HG03045 (cell line): ENCODE data around the gene GNPTG.
A peak's percentile ranks its signal among the peaks of the same experiment; 100 is the strongest.

ENCODE experiments used
- ATAC-seq: cut with Tn5 transposase; IDR thresholded peaks from one replicate; pipeline ENCODE4 v1.9.1; 2021; ENCODE audit warnings: mild to moderate bottlenecking, moderate library complexity; ENCODE audit not compliant: unreplicated experiment

The GNPTG gene

DNA sequence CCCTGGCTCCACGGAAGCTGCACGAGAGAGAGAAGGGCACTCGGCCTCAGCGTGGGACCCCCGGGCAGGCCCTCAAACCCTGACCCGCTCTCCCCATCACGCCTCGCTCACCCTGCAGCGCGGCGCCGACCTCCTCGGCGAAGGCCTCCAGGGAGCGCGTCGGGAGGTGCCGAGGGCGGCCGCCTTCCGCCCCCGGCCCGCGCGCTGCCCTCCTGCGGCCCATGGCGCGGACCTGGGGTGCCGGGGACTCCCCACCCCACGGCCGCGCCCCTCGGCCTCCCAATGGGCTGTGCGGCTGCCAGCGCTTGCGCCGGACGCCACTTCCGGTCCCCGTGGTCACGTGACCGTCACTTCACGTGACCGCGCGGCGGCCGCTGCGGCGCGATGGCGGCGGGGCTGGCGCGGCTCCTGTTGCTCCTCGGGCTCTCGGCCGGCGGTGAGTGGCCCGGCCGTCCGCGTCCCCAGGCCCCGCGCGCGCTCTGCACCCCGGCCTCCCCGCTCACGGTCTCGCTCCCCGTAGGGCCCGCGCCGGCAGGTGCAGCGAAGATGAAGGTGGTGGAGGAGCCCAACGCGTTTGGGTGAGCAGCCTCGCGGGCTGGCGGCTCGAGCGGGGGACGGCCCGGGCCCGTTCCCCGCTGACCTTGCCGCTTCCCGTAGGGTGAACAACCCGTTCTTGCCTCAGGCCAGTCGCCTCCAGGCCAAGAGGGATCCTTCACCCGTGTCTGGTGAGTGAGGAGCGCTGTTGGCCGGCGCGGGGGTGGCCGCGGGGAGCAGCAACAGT, at the start of gene GNPTG, which contains the start of gene TSR3:
Gene GNPTG, plus strand, starts transcription at position 350 of the 781 bp plus-strand sequence. Its CDS starts 35 bp downstream, at position 385.
Gene TSR3, minus strand, starts transcription at position 297 of the 781 bp plus-strand sequence. Its CDS starts 74 bp downstream, at position 223.
- ATAC-seq = peak; percentile 71

DNA sequence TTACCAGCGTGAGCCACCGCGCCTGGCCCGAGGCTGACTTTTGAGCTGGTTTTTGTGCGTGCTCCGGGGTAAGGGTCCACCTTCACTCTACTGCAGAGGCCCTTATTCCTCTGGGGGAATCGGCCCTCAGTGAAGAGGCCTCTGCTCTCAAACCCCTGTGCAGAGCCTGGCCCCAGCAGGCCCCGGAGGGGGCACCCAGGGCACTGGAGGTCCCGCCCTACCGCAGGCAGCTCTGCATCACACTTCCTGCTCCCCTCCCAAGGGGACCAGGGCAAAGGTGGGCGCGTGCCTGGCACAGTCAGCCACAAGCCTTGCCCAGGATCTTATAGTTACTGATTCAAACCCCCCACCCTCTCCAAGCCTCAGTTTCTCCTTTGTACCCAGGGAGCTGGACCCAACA, 45.9 kb upstream of the GNPTG start:
- no peak for ATAC-seq

DNA sequence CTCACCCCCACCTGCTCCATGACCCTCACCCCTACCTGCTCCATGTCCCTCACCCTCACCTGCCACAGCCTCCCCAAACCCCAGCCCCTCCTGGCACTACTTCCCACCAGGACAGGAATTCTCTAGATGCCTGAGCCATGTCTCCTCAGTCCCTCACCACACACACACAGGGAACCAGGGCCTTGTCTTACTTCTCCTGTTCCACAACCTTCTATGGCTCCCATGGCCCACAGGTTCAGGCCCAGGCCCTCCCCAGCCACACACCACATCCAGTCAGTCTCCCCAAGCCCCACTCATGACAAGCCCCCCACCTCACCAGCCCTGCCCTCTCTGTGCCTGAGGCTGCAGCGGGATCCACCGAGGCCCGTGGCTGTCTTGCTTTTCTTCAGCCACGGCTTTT, 45.4 kb upstream of the GNPTG start:
- no peak for ATAC-seq

GRCh38 chr16:1308036-1308976, 43.4 kb upstream of the GNPTG start:
- no peak for ATAC-seq

DNA sequence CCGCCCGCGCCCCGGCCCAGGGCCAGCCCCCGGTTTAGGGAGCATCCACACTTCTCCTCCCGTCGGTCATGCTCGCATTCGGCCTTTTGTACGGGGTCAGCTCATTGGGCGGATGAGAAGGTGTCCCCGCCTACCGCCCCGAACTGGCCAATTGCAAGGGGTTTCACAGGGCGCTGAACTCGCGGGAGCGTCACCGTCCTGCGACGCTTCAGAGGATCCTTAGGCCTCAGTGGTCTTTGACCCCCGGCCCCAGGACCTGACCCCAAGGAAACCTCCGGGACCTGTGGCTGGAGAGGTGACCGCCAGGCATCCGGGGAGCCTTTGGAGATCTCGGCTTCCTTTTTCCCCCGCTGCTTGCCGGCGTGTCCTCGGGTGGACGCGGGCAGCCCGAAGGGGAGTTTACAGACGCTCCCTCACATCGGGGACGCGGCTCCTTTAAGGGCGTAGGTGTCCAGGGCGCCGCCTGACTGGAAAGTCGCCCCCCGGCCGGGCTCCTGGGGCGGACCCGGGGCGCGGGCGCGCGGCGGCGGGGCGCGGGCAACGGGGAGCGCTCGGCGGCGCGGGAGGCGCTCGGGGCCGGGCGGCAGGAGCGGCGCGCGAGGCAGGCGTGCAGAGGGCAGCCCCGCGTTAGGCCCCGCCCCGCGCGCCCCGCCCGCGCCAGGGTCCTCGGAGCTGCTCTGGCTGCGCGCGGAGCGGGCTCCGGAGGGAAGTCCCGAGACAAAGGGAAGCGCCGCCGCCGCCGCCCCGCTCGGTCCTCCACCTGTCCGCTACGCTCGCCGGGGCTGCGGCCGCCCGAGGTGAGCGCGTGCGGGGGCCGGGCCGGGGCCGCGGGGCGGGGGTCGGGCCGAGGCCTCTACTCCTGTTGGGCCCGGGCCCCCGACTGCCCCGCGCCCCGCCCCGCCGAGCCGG, 42.5 kb upstream of the GNPTG start, which contains the start of gene UBE2I:
Gene UBE2I, plus strand, starts transcription at position 660 of the 909 bp plus-strand sequence. CDS start 4,395 bp downstream, outside the sequence.
- peak; percentile 64 for ATAC-seq

GRCh38 chr16:1309888-1310831, 41.6 kb upstream of the GNPTG start:
- ATAC-seq = peak; percentile 17

DNA sequence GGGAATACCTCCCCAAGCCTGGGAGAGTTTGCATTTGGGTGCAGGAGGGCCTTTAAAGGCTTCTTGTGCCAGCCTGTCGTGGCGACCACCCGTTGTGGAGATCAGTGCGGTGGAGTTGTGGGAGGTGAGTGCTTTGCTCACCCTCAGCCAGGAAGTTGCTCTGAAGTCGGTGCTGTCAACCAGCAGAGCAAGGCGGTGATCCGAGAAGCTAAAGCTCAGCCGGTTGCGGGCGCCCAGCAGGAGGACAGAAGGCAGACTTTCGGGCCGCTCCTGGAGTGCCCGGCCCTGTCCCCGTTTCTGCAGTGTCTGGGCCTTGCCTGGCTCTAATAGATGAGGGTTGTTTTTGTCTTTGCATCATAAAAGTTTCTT, 40.9 kb upstream of the GNPTG start:
- no peak for ATAC-seq

- ATAC-seq = no peak
Observed at GRCh38 chr16:1311212-1311737, 40.5 kb upstream of the GNPTG start.

DNA sequence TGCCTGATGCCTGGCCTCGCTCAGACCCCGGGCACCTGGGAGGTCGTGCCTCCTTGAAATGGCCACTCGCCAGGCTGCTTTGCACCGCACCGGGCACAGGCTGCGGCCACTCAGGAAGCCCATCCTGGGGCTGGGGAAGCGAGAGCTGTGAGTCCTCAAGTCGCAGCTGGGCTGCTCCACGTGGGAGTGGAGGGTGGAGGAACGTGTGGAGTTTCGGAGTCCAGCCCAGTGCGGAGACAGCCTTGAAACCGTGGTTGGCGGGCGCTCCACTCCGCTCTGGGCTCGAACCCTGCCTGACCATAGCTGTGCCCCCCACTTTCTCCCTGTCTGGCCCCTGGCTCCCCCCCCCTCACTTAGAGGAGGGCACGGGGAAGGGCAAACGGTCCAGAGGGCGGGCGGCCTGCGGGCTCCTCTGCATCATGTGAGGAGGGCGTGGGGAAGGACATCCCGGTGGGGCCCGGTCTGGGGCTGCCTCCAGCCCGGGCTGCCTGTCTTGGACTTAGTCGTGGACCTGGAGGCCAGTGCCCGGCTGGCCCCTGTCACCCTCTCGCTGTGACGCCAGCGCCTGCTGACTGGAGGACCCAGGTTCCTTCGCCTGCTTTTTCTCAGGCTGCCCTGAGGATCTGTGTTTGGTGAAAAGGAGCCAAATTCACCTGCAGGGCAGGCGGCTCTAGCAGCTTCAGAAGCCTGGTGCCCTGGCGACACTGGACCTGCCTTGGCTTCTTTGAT, 39.8 kb upstream of the GNPTG start:
- ATAC-seq = no peak

DNA sequence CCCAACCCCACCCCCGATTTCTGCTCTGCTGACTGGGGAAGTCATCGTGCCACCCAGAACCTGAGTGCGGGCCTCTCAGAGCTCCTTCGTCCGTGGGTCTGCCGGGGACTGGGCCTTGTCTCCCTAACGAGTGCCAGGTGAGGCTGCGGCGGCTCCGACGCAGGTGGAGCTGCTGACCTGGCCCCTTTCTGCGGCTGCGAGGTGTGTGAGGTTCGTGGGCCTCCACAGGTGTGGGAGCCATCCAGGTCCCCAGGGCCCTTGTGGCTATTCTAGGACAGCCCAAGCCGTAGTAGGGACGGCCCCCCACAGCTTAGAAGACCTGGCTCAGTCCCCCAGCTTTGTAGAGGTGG, 39.3 kb upstream of the GNPTG start:
- ATAC-seq = no peak

GRCh38 chr16:1312903-1313302, 38.8 kb upstream of the GNPTG start:
- no peak for ATAC-seq

DNA sequence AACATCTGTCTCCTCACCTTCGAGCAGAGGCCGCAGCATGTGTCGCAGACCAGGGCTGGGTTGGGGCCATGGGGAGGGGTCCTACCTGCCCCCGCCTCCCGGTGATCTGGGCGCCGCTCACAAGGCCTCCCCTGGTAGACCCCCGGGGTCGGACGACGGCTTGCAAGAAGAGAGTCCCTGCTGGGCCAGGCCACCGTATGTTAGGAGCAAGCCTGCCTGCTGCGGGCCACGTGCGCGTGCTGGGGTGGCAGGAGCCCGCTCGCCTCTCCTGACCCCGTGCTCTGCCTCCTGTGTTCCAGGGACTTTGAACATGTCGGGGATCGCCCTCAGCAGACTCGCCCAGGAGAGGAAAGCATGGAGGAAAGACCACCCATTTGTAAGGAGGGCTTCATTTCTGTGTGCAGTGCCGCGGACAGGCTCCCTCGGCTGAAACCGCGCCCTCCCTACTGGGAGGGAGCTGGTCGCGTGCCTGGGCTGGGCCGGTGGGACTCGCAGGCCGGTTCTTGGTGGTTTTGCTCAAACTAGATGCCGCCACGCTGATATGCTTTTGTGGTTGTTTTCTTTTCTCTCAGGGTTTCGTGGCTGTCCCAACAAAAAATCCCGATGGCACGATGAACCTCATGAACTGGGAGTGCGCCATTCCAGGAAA, 37.9 kb upstream of the GNPTG start:
- no peak for ATAC-seq

DNA sequence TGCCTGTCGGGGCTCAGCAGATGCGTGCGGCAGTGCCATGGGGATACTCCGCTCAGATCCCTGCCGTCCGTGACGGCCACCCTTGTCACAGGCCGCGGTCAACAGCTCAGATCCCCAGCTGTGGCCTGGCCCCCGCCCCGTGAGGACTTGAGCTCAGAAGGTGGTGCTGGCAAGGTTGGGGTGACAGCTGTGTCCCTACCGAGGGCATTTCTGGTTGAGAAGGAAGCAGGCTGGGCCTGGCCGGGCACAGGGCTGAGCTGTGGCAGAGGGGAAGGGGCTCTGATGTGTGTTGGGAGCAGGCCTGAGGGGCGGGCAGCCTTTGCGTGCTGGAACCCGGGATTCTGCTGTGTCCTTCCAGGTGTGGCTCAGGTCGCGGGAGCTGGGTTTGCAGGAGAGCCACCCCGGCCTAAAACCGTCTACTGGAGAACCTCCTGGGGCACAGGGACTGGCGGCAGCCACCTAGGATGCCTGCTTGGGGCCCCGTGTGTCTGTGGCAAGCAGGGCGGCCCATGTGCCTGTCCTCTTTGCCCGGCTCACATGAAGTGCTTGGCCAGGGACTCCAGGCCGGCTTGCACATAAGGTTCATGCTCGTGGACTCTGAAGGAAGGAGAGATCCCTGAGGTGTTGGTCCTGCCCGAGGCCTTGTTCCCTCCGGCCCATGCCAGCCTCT, 37.2 kb upstream of the GNPTG start:
- ATAC-seq = no peak

DNA sequence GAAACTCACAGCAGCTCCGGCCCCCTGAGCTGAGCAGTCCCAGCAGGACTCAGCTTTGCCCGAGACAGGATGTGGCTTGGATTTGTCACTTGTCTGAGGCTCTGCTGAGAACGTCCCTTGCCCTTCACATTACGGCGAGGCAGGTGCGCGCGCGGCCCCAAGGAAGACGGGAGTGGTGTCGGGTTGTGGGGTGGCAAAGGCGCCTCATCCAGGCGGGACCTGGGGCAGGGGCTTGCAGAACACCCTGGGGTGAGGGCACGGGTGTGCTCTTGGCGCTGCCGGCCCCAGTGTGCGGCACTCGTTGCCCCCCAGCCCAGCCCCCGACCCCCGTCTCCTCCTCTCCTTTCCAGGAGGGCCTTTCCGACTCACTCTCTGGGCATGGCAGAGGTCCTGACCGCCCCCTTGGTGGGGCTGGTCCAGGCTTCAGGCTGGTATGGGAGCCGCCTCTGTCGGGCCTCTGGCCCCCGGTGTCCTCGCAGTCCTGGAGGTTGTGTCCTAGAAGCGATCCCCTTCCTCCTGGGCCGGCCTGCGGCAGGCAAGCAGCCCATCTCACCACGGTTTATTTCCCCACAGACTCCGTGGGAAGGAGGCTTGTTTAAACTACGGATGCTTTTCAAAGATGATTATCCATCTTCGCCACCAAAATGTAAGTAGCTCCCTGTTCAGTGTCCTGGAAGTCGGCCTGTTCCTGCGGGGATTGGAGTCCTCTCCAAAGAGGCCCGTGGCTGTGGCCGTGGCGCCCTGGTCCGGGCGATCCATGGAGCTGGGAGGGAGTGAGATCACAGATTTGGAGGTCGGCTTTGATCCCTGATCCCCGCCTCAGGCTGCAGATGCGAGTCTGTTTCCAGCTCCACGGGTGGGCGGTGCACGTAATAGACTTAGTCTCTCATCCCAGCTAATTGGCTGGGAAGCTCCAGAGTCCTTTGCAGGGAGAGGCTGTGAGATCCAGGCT, 36.4 kb upstream of the GNPTG start:
- no peak for ATAC-seq

DNA sequence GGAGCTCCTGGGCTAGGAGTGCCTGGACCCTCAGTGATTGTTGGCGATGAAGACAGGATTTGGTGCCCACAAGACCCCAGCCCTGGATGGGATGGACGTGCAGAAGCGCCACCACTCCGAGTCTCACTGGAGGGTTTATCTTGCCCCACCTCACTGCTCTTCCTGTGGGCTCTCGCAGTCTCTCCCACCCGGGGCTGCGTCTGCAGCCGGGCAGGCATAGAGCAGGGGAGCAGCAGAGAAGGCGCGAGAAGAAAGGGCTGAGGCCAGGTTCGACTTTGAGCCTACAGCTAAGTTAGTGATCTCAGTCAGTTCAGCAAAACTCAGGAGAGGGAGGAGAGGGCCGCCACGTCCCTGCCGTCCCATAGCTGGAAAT, 35.7 kb upstream of the GNPTG start:
- ATAC-seq = no peak

GRCh38 chr16:1317479-1318267, 34.1 kb upstream of the GNPTG start:
- no peak for ATAC-seq
